ENCODE measurements around the gene ANKRD12.

DNA sequence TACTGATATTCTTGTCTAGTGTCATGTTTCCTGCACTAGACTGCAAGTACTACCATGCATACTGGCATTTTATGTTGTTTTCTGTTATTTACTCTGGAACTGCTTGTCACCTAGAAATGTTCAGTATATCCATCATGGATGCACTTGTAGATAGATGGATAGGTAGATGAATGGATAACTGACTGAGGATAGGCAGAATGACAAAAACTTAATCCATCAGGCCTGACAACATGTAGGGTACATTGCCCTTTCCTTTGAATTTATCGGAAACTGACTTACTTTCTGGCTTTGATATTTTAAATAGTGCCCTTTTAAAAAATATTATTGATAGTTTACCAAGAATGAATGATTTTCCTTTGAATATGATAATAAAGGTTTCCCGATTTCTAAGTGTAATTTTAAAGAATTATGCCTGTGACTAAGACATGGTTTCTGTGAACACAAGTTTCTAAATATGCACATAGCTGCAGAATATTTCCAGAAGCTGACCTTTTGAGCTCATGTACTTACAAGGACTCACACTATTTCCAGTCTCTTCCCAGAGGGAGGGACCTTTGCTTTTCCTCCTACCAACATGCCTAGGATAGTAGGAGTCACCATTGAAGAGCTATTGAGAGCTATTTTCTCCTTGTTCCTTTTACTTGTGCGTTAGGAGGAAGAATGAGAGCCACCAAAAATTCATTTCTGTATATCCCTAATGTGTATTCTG is 81.3 kb downstream of the ANKRD12 start:
- TF ChIP-seq, protein P1, sequence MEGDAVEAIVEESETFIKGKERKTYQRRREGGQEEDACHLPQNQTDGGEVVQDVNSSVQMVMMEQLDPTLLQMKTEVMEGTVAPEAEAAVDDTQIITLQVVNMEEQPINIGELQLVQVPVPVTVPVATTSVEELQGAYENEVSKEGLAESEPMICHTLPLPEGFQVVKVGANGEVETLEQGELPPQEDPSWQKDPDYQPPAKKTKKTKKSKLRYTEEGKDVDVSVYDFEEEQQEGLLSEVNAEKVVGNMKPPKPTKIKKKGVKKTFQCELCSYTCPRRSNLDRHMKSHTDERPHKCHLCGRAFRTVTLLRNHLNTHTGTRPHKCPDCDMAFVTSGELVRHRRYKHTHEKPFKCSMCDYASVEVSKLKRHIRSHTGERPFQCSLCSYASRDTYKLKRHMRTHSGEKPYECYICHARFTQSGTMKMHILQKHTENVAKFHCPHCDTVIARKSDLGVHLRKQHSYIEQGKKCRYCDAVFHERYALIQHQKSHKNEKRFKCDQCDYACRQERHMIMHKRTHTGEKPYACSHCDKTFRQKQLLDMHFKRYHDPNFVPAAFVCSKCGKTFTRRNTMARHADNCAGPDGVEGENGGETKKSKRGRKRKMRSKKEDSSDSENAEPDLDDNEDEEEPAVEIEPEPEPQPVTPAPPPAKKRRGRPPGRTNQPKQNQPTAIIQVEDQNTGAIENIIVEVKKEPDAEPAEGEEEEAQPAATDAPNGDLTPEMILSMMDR (IDR thresholded peaks at IDR 0.05) = no peak
- no peak for TF ChIP-seq POLR2AphosphoS5 (IDR thresholded peaks at IDR 0.05; ENCODE audit: low read depth, low read length)
- TF ChIP-seq, protein P2, sequence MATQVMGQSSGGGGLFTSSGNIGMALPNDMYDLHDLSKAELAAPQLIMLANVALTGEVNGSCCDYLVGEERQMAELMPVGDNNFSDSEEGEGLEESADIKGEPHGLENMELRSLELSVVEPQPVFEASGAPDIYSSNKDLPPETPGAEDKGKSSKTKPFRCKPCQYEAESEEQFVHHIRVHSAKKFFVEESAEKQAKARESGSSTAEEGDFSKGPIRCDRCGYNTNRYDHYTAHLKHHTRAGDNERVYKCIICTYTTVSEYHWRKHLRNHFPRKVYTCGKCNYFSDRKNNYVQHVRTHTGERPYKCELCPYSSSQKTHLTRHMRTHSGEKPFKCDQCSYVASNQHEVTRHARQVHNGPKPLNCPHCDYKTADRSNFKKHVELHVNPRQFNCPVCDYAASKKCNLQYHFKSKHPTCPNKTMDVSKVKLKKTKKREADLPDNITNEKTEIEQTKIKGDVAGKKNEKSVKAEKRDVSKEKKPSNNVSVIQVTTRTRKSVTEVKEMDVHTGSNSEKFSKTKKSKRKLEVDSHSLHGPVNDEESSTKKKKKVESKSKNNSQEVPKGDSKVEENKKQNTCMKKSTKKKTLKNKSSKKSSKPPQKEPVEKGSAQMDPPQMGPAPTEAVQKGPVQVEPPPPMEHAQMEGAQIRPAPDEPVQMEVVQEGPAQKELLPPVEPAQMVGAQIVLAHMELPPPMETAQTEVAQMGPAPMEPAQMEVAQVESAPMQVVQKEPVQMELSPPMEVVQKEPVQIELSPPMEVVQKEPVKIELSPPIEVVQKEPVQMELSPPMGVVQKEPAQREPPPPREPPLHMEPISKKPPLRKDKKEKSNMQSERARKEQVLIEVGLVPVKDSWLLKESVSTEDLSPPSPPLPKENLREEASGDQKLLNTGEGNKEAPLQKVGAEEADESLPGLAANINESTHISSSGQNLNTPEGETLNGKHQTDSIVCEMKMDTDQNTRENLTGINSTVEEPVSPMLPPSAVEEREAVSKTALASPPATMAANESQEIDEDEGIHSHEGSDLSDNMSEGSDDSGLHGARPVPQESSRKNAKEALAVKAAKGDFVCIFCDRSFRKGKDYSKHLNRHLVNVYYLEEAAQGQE (IDR thresholded peaks at IDR 0.05; ENCODE audit: insufficient read depth in 1 of 2, low read depth in 2 of 2, low read length in 1 of 2) = no peak
